ENCODE results near the gene TRIM15. TPM values are rescaled to one million over a fixed set of nuclear protein-coding genes. Genes with fewer than 3 reads are reported as not detected.

Gene TRIM15
- polyA plus RNA-seq, 1 donor (not counting 4 experiments of a cell fraction or from before 2014, with no cell fraction given) = not detected

DNA sequence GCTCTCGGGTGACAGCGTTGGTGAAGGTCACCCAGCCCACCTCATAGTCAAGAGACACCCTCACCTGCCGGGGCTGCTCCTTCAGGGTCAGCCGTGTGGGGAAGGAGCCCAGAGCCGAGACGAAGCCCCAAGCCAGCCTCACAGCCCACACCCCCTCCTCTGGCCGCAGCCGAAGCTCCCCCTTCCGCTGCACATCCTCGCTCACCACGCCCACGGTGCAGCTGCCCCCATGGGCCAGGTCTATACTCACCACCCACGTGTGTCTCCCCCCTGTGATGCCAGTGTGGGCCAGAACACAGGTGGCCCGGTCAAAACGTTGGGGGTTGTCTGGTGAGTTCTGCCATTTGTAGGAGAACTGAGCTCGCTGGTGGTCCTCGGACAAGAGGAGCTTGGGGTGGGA is 9.3 kb upstream of the TRIM15 start:
- DNase-seq (ENCODE audit: low read depth, low spot score) = no peak
- H3K79me2 ChIP-seq (ENCODE audit: control insufficient read depth, insufficient read depth, low read length) = no peaks in the 10 kb centered on the region
- H4K20me1 ChIP-seq (ENCODE audit: control insufficient read depth, extremely low read depth, insufficient read depth, low read length) = no peaks in the 10 kb centered on the region
- H3K27ac ChIP-seq (ENCODE audit: control insufficient read depth, insufficient read depth, low read length) = no peak overlapping the region
- H3K9me1 ChIP-seq (ENCODE audit: control insufficient read depth, extremely low read depth, insufficient read depth, low read length) = no peaks in the 10 kb centered on the region
- no peak for TF ChIP-seq EZH2 (IDR thresholded peaks at IDR 0.05; ENCODE audit: low read length)
- TF ChIP-seq, protein P1, sequence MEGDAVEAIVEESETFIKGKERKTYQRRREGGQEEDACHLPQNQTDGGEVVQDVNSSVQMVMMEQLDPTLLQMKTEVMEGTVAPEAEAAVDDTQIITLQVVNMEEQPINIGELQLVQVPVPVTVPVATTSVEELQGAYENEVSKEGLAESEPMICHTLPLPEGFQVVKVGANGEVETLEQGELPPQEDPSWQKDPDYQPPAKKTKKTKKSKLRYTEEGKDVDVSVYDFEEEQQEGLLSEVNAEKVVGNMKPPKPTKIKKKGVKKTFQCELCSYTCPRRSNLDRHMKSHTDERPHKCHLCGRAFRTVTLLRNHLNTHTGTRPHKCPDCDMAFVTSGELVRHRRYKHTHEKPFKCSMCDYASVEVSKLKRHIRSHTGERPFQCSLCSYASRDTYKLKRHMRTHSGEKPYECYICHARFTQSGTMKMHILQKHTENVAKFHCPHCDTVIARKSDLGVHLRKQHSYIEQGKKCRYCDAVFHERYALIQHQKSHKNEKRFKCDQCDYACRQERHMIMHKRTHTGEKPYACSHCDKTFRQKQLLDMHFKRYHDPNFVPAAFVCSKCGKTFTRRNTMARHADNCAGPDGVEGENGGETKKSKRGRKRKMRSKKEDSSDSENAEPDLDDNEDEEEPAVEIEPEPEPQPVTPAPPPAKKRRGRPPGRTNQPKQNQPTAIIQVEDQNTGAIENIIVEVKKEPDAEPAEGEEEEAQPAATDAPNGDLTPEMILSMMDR (optimal IDR thresholded peaks at IDR 0.05 in 1 of 3, IDR thresholded peaks at IDR 0.05 in 1 of 3, conservative IDR thresholded peaks at IDR 0.05 in 1 of 3; ENCODE audit: extremely low read depth in 1 of 3, insufficient read depth in 2 of 3, low read length in 3 of 3) = no peak
- H3K9me3 ChIP-seq (ENCODE audit: control insufficient read depth, low read depth, low read length) = no peaks in the 10 kb centered on the region
- H3K4me2 ChIP-seq (ENCODE audit: control insufficient read depth, extremely low read depth, insufficient read depth, low read depth, low read length) = no peak overlapping the region
- H3K27me3 ChIP-seq (ENCODE audit: control insufficient read depth, extremely low read depth, insufficient read depth, low read length) = peaks cover 9% of the 10 kb centered on the region
- dilution Hi-C loops (cut with MboI; ENCODE audit: extremely low pct_ligation_motif_present, low sequenced_read_pairs) = no loop called here
- H3K4me1 ChIP-seq (ENCODE audit: control insufficient read depth, extremely low read depth, insufficient read depth, low read length) = peaks cover 26% of the 10 kb centered on the region
- FAIRE-seq = no peak
- no peak overlapping the region for H2AFZ ChIP-seq (ENCODE audit: control insufficient read depth, low read length)
- H3K9ac ChIP-seq (ENCODE audit: control insufficient read depth, extremely low read depth, insufficient read depth, low read length) = no peak overlapping the region
- H3K36me3 ChIP-seq (ENCODE audit: control insufficient read depth in 2 of 2, extremely low read depth in 1 of 2, insufficient read depth in 2 of 2, low read length in 2 of 2) = no peaks in the 10 kb centered on the region
- no peak overlapping the region for H3K4me3 ChIP-seq (ENCODE audit: control insufficient read depth in 2 of 3, extremely low read depth in 1 of 3, insufficient read depth in 2 of 3, low read depth in 1 of 3, low read length in 3 of 3)

DNA sequence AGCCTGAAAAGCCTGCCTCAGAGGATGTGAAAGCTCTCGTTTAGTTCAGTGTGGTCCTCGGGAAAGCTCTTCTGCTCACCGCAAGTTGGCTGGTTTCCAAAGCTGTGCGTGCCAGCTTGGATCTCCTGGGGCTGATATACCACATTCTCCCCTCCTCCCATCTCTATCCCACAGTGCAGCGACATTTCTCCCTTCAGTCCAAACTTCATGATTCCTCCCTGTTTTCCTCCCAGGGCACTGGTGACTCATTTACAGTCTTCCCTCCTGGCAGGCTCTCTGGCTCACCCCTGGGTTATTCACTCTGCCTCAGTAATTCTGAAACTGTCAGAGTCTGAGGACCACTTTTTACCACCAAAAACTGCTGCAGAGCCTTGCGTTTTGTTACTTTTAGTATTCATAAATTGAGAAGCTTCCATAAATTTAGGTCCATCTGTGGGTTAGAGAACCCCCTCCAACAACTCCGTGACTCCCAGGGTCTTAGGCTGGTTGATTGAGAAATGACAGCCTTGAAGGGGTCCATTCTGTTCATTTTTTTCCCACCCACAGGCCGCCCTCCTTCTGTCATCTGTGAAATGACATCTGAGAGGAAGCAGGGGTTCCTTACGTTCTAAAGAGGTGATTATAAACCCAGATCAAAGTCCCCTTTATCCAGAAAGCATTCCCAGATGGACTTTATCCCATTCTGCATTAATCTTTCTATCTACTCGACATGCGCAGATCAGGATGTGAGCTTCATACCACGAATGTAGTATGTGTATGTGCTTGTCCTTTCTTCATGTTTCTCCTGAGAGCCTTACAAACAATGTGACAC is 8.4 kb upstream of the TRIM15 start:
- peak; percentile 32 for DNase-seq (ENCODE audit: low read depth, low spot score)
- H3K4me1 ChIP-seq (ENCODE audit: control insufficient read depth, extremely low read depth, insufficient read depth, low read length) = peaks cover 26% of the 10 kb centered on the region
- H3K27me3 ChIP-seq (ENCODE audit: control insufficient read depth, extremely low read depth, insufficient read depth, low read length) = peaks cover 9% of the 10 kb centered on the region
- FAIRE-seq = peak; percentile 69
- no peak overlapping the region for H3K9ac ChIP-seq (ENCODE audit: control insufficient read depth, extremely low read depth, insufficient read depth, low read length)
- no peaks in the 10 kb centered on the region for H3K9me1 ChIP-seq (ENCODE audit: control insufficient read depth, extremely low read depth, insufficient read depth, low read length)
- H3K27ac ChIP-seq (ENCODE audit: control insufficient read depth, insufficient read depth, low read length) = no peak overlapping the region
- no peaks in the 10 kb centered on the region for H3K79me2 ChIP-seq (ENCODE audit: control insufficient read depth, insufficient read depth, low read length)
- no peaks in the 10 kb centered on the region for H3K9me3 ChIP-seq (ENCODE audit: control insufficient read depth, low read depth, low read length)
- no peak overlapping the region for H2AFZ ChIP-seq (ENCODE audit: control insufficient read depth, low read length)
- dilution Hi-C loops (cut with MboI; ENCODE audit: extremely low pct_ligation_motif_present, low sequenced_read_pairs) = no loop called here
- H3K36me3 ChIP-seq (ENCODE audit: control insufficient read depth in 2 of 2, extremely low read depth in 1 of 2, insufficient read depth in 2 of 2, low read length in 2 of 2) = no peaks in the 10 kb centered on the region
- TF ChIP-seq EZH2 (IDR thresholded peaks at IDR 0.05; ENCODE audit: low read length) = no peak
- TF ChIP-seq, protein P1 (optimal IDR thresholded peaks at IDR 0.05 in 1 of 3, IDR thresholded peaks at IDR 0.05 in 1 of 3, conservative IDR thresholded peaks at IDR 0.05 in 1 of 3; ENCODE audit: extremely low read depth in 1 of 3, insufficient read depth in 2 of 3, low read length in 3 of 3) = no peak
- H3K4me2 ChIP-seq (ENCODE audit: control insufficient read depth, extremely low read depth, insufficient read depth, low read depth, low read length) = peak overlapping the region; percentile 35
- H4K20me1 ChIP-seq (ENCODE audit: control insufficient read depth, extremely low read depth, insufficient read depth, low read length) = no peaks in the 10 kb centered on the region
- no peak overlapping the region for H3K4me3 ChIP-seq (ENCODE audit: control insufficient read depth in 2 of 3, extremely low read depth in 1 of 3, insufficient read depth in 2 of 3, low read depth in 1 of 3, low read length in 3 of 3)
